Spleen (tissue), 11 donors: ENCODE results near the gene SLC25A24. TPM values are rescaled to one million over a fixed set of nuclear protein-coding genes. Genes with fewer than 3 reads are reported as not detected.
A peak's percentile ranks its signal among the peaks of the same experiment; 100 is the strongest.
"Not testable (repeated sequence)": the region's sequence is repeated elsewhere in the genome, so short reads cannot be mapped to it uniquely, and the experiment has no call there.

ENCODE experiments used
- DNase-seq: peaks from one replicate; pipeline ENCODE4 v3.0.0-alpha.2; 2020
- H3K27ac ChIP-seq, 8 donors: fragments of 200-600 bp; sonication (generic) in 7 of 8; 1 replicate in 4 of 8; 2 replicates in 4 of 8; pipeline versions ENCODE4 v1.5.0 to v1.8.0; 2016 to 2021; ENCODE audit warnings: inconsistent platforms in 4 of 8, mild to moderate bottlenecking in 4 of 8, moderate library complexity in 1 of 8
- H3K27me3 ChIP-seq, 7 donors: fragments of 200-600 bp; sonication (generic) in 6 of 7; replicated peaks in 1 of 7; 1 replicate in 4 of 7; 2 replicates in 3 of 7; pipeline versions ENCODE4 v1.5.0 to v1.8.0; 2016 to 2021; ENCODE audit warnings: inconsistent platforms in 3 of 7, mild to moderate bottlenecking in 1 of 7
- H3K36me3 ChIP-seq, 6 donors: fragments of 200-600 bp; sonication (generic) in 5 of 6; 1 replicate in 4 of 6; 2 replicates in 2 of 6; pipeline versions ENCODE4 v1.5.0 to v1.8.0; 2016 to 2021; ENCODE audit warnings: inconsistent platforms in 2 of 6
- H3K4me1 ChIP-seq, 6 donors: fragments of 200-600 bp; sonication (generic) in 5 of 6; 1 replicate in 3 of 6; 2 replicates in 3 of 6; pipeline versions ENCODE4 v1.5.0 to v1.8.0; 2016 to 2021; ENCODE audit warnings: inconsistent platforms in 3 of 6
- H3K4me3 ChIP-seq, 8 donors: fragments of 200-600 bp; sonication (generic) in 7 of 8; 1 replicate in 4 of 8; 2 replicates in 4 of 8; pipeline versions ENCODE4 v1.5.0 to v1.8.0; 2016 to 2021; ENCODE audit warnings: inconsistent platforms in 4 of 8, mild to moderate bottlenecking in 4 of 8, moderate library complexity in 2 of 8
- H3K9me3 ChIP-seq, 8 donors: fragments of 200-600 bp; sonication (generic) in 7 of 8; 1 replicate in 4 of 8; 2 replicates in 4 of 8; pipeline versions ENCODE4 v1.5.0 to v1.8.0; 2016 to 2021; ENCODE audit warnings: inconsistent platforms in 4 of 8
- CTCF ChIP-seq, 11 experiments: fragments of 200-600 bp in 7 of 11; fragments of 450-650 bp in 4 of 11; sonication (generic) in 4 of 11; IDR thresholded peaks in 8 of 11; conservative IDR thresholded peaks in 3 of 11; 1 replicate in 7 of 11; 2 replicates in 4 of 11; pipeline versions ENCODE4 v1.4.0 to v1.8.0; 2016 to 2021; ENCODE audit warnings: antibody characterized with exemption in 11 of 11, inconsistent platforms in 4 of 11, mild to moderate bottlenecking in 1 of 11
- POLR2A ChIP-seq, 3 donors: fragments of 450-650 bp; IDR thresholded peaks; one replicate each; pipeline ENCODE4 v1.5.1; 2017; ENCODE audit warnings: antibody characterized with exemption in 3 of 3, mild to moderate bottlenecking in 1 of 3
- POLR2AphosphoS5 ChIP-seq, 3 donors: sonication (generic); formaldehyde crosslinking; IDR thresholded peaks; one replicate each; pipeline ENCODE4 v1.5.1; 2017; ENCODE audit warnings: antibody characterized with exemption in 3 of 3
- WGBS, 5 donors: extraction: QIAGEN DNeasy Blood & Tissue Kit in 3 of 5; methylation state at CpG; one replicate each; pipeline versions ENCODE4 v1.1.5 to v1.1.7; 2013 to 2018; 5-methylcytosine and 5-hydroxymethylcytosine counted together
- intact Hi-C: fragments of 100-400 bp; cut with DNase I; formaldehyde crosslinking; loops from one replicate; pipeline ENCODE4 v1.15.0; 2023; ENCODE audit warnings: low total_unique reads
- polyA plus RNA-seq, 3 donors: library from polyadenylated mRNA; stranded (reverse); fragments of 200-250 nt; gene quantifications; one replicate each; pipeline ENCODE4 v1.2.1, GENCODE V29; 2013
- total RNA-seq, 7 donors: library from RNA; depleted of rRNA in 3 of 7; stranded (reverse); fragments of >200 nt in 3 of 7; fragmentation: NEBNext Ultra II Directional in 4 of 7; extraction: Animal tissue kit (Norgen Biotek cat#: 25700) in 4 of 7; gene quantifications; one replicate each; pipeline versions ENCODE4 v1.1.0 to v1.2.1, GENCODE V29; 2016 to 2021
- donor health status: healthy with polysubstance abuse.
- donor health status: DM: no; HTN: no; CAD: no; lungs with moderate emphysema.
- donor health status: DM: no; HTN: no; CAD: no.
- donor health status: Bipolar disorder and iron deficiency.
- donor health status: healthy.
- donor health status: DM: no; HTN: no; CAD: no.
- donor health status: DM: yes; HTN: yes; CAD: no.

The SLC25A24 gene
- total and polyA plus RNA-seq, 10 donors = 12.2 to 44.4 (median 33.4) TPM

DNA sequence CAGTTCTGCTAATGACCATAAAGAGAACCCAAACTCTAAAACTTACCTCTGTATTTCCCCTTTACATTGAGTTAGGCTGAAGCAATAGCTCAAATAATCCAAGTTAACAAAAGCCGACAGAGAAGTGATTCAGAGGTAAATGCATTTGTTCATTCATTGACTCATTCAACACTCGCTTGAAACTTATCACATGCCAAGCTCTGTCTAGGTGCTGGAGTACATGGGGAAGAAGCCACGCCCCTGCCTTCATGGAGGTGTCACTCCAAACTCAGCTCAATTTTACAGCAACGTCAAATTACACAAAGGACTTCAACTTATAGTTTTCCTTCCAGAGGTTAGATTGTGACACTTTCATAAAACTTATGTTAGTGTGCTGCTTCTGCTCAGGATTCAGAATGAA is 45.8 kb downstream of the SLC25A24 start:
- H3K27me3 ChIP-seq = no peaks in the 10 kb centered on the region
- no peak for DNase-seq
- no peaks in the 10 kb centered on the region for H3K9me3 ChIP-seq
- no peak overlapping the region for H3K27ac ChIP-seq
- intact Hi-C loops = no loop called here
- no peak overlapping the region for H3K4me3 ChIP-seq
- TF ChIP-seq POLR2A (IDR thresholded peaks at IDR 0.05) = no peak
- no peak for TF ChIP-seq POLR2AphosphoS5 (IDR thresholded peaks at IDR 0.05)
- no peak for TF ChIP-seq CTCF (IDR thresholded peaks at IDR 0.05 in 8 of 11, conservative IDR thresholded peaks at IDR 0.05 in 3 of 11)
- H3K4me1 ChIP-seq = no peaks in the 10 kb centered on the region
- WGBS, 5 donors = 70 to 87% (median 72%) methylated on average over 4 of the region's 4 CpGs
- peaks cover 0 to 100% (median 46%) of the 10 kb centered on the region in 6 donors for H3K36me3 ChIP-seq

DNA sequence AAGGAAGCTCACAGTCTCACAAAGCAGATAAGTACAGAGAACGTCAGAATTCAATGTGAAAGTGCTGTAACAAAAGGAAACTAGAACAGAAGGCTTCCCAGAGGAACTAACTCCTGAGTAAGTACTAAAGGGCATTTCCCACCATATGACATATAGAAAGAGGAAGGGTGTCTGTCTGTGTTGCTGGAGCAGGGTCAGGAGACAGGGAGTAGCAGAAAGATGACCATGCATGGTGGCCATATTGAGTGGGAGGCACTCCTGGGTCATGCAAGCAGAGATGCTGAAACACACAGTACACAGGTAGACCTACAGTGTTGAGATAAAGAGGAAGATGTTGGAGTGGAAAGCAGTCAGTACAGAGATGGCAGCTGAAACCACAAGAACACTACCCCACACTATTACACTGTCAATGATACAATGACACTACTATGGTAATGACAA is 47.3 kb downstream of the SLC25A24 start:
- peak overlapping the region in 1 of 8 donors; percentile 58 for H3K27ac ChIP-seq
- intact Hi-C loops = no loop called here
- no peaks in the 10 kb centered on the region for H3K27me3 ChIP-seq
- no peaks in the 10 kb centered on the region for H3K9me3 ChIP-seq
- TF ChIP-seq CTCF (IDR thresholded peaks at IDR 0.05 in 8 of 11, conservative IDR thresholded peaks at IDR 0.05 in 3 of 11) (no peak), POLR2AphosphoS5 (IDR thresholded peaks at IDR 0.05) (no peak), POLR2A (IDR thresholded peaks at IDR 0.05) (no peak)
- 53 to 67% (median 63%) methylated on average over 1 of the region's 1 CpG for WGBS, 5 donors
- H3K4me3 ChIP-seq = no peak overlapping the region
- no peaks in the 10 kb centered on the region for H3K4me1 ChIP-seq
- H3K36me3 ChIP-seq = peaks cover 0 to 100% (median 59%) of the 10 kb centered on the region in 6 donors
- DNase-seq = no peak

DNA sequence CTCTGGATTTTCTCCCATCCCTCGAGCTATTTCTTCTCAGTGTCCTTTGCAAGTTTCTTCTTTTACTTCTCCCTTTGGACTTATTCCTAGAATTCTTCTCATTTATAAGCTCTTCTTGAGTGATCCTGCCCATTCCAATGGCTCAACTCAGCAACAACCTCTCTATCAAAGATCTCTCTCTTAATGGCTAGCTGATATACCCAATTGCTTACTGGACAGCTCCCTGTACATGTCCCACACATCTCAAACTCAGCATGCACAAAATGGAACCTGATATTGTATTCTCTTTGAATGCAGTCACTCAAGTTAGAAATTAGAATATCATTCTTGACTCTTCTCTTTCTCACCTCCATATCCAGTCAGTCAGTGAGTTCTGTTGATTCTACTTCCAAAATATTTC is 48.6 kb downstream of the SLC25A24 start:
- Histone ChIP-seq H3K9me3 (no peaks in the 10 kb centered on the region), H3K4me1 (no peaks in the 10 kb centered on the region), H3K27ac (no peak overlapping the region), H3K4me3 (no peak overlapping the region), H3K36me3 (peaks cover 0 to 100% (median 59%) of the 10 kb centered on the region in 6 donors), H3K27me3 (no peaks in the 10 kb centered on the region)
- intact Hi-C loops = no loop called here
- WGBS, 5 donors = 90 to 97% (median 94%) methylated on average over 1 of the region's 1 CpG
- DNase-seq = no peak
- no peak for TF ChIP-seq POLR2AphosphoS5 (IDR thresholded peaks at IDR 0.05)
- no peak for TF ChIP-seq CTCF (IDR thresholded peaks at IDR 0.05 in 8 of 11, conservative IDR thresholded peaks at IDR 0.05 in 3 of 11)
- no peak for TF ChIP-seq POLR2A (IDR thresholded peaks at IDR 0.05)

GRCh38 chr1:108149796-108150467 is 50.2 kb downstream of the SLC25A24 start:
- WGBS, 5 donors = 84 to 89% (median 86%) methylated on average over 3 of the region's 3 CpGs
- no peak overlapping the region for H3K4me3 ChIP-seq
- no peaks in the 10 kb centered on the region for H3K27me3 ChIP-seq
- intact Hi-C loops = no loop called here
- no peak for DNase-seq
- H3K4me1 ChIP-seq = no peaks in the 10 kb centered on the region
- TF ChIP-seq CTCF (IDR thresholded peaks at IDR 0.05 in 8 of 11, conservative IDR thresholded peaks at IDR 0.05 in 3 of 11) (no peak), POLR2AphosphoS5 (IDR thresholded peaks at IDR 0.05) (no peak), POLR2A (IDR thresholded peaks at IDR 0.05) (no peak)
- H3K9me3 ChIP-seq = peaks cover 0 to 12% (median 7%) of the 10 kb centered on the region in 8 donors
- H3K27ac ChIP-seq = no peak overlapping the region
- peaks cover 0 to 100% (median 56%) of the 10 kb centered on the region in 6 donors for H3K36me3 ChIP-seq

DNA sequence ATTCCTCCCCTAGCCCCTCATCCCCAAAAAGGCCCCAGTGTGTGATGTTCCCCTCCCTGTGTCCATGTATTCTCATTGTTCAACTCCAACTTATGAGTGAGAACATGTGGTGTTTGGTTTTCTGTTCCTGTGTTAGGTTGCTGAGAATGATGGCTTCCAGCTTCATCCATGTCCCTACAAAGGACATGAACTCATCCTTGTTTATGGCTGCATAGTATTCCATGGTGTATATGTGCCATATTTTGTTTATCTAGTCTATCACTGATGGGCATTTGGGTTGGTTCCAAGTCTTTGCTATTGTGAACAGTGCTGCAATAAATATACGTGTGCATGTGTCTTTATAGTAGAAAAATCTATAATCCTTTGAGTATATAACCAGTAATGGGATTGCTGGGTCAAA is 55.6 kb downstream of the SLC25A24 start:
- DNase-seq, H3K27ac ChIP-seq, intact Hi-C loops, H3K4me3 ChIP-seq, H3K27me3 ChIP-seq: not testable (repeated sequence)
- 97 to 100% (median 97%) methylated on average over 1 of the region's 1 CpG for WGBS, 5 donors
- Histone ChIP-seq H3K9me3 (peaks cover 0 to 16% (median 11%) of the 10 kb centered on the region in 8 donors), H3K4me1 (peaks cover 0 to 17% (median 0%) of the 10 kb centered on the region in 6 donors), H3K36me3 (peaks cover 0 to 91% (median 38%) of the 10 kb centered on the region in 6 donors)
